SKM-1 treated with dmso at 0.1 percent for 144 hours (cell line): ENCODE results near the gene CFAP46.
"Not testable (repeated sequence)": the region's sequence is repeated elsewhere in the genome, so short reads cannot be mapped to it uniquely, and the experiment has no call there.

Experiments used
- DNase-seq: peaks from one replicate; lab custom pipeline; 2025; ENCODE audit not compliant: unreplicated experiment; lab: John Stamatoyannopoulos, UW

CFAP46 gene

DNA sequence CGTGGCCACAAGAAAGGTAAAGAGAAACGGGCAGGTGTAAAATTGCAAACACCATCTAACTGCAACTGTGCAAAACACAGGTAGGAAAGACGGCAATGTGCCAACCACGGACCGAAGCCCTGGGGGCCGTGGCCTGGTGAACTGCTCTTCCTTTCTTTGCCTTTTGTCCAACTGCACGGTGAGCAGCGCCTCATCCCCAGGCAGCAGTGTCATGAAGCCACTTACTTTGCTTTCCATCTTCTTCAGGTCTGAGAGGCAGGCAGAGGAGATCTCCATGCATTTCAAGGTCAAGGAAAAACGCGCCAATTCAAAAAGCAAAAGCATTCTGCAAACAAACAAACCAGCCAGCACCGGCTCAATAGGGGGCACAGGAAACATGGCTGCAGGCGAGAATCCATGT, 12.9 kb downstream of the CFAP46 start:
- no peak for DNase-seq

DNA sequence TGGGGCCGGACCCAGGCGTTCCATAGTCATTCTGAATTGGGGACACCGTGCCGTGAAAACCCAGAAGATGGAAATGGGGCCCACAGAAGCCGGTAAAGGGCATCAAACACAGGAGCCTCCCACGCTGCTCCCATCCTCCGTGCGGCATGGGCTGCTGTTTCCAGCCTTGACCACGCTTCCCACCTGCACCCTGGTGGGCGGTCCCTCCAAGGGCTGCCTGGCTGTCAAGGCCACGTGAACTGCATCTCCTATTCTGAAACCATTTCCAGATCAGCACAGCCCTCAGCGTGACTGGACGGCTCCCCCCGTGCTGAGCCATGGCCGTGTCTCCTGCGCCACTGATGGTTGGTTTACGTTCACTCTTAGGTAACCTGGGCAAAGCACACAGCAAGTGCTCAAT, 14.1 kb downstream of the CFAP46 start:
- no peak for DNase-seq

DNA sequence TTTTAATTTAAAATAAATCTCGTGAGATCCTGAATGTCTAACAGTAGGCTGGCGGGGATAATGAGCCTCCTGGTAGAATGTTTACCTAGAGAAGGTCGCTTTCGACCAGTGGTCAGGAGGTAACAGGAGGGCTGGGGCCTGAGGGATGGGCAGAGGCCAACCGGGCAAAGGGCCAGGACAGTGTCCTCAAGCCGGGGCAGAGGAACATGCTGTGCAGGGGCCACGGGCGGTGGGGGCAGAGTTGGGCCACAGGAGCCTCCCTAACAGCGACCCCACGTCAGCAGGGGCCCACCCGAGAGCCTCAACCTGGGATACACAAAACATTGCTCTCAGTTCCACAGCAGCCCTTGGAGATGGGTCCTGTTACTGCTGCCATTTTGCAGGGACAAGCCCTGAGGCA, 14.5 kb downstream of the CFAP46 start:
- no peak for DNase-seq

DNA sequence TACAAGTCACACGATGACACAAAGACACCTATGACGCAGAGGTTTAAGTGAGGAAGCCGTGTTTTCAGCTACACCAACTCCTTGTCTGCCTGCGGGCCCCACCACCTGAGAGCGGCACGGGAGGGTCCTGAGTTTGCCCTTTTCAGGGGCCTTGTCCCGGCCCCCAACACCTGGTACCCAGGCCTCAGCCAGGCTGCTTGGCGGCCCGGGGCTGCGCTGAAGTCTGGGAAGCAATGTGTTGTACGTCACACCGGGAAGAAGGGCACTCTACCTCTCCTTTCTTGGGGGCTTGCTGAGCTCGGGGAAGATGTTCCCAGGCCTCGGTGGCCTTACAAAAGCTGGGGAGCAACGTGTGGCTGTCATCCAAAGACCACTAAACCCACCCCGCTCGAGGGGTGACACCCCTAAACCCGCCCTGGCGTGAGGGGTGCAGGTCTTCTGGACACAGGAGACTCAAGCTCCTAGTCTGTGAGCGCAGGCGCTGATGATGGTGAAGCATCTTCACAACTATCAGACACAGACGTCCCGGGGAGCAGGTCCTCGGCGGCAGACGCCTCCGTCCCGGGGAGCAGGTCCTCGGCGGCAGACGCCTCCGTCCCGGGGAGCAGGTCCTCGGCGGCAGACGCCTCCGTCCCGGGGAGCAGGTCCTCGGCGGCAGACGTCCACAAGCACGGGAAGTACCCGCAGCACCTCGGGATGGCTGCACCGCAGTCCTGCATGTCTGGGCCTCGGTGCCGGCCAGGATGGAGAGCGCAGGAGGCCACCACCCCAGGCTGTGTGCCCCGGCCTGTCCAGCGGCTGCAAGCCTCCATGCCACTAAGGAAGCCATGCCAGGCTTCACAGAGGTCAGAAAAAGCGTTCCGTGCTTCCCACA, 15.4 kb downstream of the CFAP46 start:
- DNase-seq: no peak

DNA sequence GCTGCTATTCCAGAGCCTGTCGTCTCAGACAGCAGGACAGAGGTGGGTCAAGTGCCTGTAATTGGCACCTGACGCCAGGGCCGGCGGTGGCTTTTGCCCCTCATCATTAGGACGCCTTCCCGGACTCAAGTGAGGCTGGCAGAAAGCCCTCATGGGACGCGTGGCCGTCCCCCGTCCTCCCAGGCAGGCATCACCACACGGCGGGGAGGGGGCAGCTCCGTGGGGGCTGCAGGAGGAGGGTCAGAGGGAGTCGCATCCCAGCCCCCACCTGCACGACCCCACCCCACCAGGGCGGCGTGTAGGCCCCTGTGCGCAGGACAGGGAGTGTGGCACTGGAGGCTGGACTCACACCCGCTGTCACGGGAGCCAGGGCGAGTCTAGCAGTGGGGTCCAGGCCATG, 16.3 kb downstream of the CFAP46 start:
- DNase-seq: no peak

DNA sequence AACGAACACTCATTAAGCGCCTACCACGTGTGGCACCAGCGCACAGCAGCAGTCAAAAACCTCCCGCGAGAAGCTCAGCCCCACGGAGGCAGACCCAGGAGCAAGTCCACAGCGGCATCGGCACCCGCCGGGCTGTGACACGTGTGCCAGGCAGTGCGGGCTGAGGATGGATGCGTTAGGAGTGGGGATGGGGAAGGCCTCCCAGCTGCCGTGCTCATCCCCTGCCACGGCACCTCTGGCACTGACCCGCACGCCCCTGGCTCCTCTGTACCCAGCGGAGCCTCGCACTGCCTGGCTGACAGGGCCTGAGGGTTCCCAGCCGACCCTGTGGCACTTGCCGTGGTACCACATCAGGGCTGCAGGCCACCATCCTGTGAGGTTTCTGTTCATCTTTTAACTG, 16.8 kb downstream of the CFAP46 start:
- no peak for DNase-seq

DNA sequence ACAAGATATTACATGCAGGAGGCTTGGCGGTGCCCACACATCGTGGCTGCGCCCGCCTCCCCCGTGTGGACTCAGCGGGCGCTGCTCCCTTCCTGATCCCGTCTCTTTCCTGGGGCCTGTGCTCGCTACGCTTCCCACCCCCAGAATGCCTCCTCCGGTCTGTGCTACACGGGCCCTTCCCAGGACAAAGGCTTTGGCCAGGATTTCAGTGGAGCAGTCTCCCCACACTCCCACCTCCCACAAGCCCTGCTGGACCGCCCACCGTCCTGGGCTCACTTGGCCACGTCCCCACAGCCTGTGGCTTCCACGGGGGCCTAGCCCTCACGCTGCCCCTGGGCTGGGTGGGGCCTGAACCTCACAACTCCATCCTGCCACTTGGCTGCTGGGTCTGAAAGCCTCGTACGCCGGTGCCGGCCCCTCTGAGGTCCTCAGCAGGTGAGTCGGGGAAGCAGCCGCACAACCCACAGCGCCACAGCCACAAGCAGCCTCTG, 17.3 kb downstream of the CFAP46 start:
- no peak for DNase-seq

DNA sequence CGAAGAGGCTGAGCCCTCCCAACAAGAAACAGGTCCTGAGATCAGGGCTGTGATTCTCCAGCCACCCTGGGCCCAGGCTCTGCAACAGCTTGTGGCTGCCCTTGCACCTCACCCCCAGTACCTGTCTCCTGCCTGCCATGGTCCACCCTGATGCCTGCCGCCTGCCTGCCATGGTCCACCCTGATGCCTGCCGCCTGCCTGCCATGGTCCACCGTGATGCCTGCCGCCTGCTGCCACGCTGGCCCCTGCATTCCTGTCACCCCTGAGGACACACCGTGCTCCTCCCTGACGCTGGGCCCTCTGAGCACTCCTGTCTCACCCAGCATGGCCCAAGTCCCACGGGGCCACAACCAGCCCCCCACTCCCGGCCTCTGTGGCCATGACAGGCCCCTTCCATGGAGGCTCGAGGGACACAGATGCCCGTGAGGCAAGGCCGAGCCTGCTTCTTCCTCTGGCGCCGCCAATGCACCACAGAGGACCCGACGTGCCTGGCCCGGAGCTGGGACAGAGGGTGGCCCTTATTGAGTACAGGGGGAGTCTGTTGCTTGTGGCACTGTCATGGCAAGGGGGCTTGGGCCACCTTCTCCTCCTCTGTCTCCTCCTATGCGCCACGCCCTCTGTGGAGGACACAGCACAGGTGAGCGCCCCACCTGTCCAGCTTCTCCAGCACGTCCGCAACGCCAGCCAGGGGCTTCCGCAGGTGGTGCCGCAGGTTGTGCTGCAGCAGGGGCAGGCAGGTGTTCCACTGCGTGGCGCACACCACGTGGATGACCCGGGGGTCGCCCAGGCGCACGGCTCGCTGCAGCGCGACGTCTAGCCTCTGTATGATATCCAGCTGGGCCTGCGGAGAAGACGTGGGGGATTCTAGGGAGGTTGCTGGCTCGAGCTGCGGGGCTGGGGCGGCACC, 18.1 kb downstream of the CFAP46 start:
- DNase-seq: no peak

DNA sequence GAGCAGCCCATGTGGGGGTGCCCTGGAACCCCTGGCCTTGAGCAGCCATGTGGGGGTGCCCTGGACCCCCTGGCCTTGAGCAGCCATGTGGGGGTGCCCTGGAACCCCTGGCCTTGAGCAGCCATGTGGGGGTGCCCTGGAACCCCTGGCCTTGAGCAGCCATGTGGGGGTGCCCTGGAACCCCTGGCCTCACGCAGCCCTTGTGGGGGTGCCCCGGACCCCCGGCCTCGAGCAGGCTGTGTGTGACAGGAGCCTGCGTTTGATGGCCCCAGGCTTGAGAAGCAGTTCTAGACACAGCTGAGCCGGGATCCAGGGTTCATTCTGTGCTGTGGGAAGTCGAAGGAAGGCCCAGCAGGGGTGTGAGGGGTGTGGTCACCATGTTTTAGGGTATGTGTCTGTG, 19.0 kb downstream of the CFAP46 start:
- DNase-seq: not testable (repeated sequence)

DNA sequence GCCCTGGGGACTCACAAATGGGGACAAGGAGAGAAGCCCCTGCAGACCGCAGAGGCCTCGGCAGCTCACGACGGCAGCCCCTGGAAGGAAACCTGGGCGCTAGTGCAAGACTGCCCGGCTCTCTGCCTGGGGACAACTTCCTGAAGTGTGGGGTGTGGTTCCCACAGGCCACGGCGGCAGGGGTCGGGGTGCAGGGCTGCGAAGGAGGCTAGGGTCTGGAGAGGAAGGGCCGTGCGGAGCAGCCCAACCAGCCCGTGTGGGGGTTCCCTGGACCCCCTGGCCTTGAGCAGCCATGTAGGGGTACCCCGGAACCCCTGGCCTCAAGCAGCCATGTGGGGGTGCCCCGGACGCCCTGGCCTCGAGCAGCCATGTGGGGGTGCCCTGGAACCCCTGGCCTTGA, 19.5 kb downstream of the CFAP46 start:
- DNase-seq: no peak

DNA sequence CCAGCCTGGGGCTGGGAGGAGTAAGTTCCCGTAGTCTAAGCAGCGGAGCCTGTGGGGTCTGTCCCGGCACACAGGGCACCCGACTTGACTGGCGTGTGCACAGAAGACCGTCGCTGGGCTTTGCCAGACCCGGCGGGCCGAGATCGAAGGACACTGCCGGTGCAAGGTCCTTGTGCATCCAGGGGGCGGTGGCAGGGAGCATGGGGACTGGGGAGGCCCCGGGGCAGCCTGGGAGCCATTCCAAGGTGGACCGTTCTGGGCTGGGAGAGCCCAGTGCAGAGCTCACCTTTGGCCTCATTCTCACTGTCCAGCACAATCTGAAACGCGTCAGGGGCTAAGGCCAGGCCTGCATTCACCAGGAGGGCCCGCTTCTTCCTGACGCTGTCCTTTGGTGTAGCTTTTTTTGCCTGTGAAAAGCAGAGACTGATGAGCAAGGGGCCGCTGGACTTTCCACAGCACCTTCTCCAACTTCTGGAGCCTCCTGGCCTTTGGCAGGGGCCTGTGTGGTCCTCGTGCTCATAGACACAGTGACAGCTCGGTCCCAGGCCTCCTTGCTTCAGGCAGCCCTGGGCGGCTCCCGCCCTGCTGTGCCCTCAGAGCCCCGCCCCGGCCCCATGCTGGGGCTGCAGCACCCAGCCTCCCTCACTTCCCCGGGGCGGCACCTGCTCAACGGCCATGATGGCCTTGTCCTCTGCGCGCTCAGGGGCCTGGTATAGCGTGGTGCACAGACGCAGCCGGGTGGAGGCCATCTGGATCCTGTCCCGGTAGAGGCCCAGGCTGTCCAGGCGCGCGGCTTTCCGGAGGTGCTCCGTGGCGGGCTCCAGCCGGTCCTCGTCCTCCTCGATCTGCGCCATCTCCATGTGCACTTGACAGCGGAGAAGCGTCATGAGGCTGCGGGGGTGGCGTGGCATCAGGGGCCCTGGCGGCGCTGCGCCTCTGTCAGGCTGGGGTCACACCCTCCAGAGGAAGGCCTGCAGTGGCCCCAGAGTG, 20.3 kb downstream of the CFAP46 start:
- DNase-seq: no peak

DNA sequence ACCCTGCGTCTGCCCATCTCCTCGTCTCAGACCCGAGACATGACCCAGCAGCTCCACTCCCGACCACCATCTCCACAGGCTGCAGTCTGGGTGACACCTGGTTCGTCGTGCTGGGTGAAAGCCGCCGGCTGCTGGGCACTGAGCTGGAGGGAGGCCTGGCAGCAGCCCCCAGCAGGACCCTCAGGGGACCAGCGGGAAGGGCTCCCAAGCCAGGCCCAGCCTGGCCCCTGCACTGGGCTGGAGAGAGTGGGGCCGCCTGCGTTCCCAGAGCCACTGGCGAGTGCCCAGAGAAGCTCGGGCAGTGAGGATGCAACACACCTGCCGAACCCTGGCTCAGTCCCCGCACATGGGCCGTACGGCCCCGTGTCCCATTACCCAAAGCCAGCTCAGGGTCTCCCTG, 21.3 kb downstream of the CFAP46 start:
- DNase-seq: no peak

DNA sequence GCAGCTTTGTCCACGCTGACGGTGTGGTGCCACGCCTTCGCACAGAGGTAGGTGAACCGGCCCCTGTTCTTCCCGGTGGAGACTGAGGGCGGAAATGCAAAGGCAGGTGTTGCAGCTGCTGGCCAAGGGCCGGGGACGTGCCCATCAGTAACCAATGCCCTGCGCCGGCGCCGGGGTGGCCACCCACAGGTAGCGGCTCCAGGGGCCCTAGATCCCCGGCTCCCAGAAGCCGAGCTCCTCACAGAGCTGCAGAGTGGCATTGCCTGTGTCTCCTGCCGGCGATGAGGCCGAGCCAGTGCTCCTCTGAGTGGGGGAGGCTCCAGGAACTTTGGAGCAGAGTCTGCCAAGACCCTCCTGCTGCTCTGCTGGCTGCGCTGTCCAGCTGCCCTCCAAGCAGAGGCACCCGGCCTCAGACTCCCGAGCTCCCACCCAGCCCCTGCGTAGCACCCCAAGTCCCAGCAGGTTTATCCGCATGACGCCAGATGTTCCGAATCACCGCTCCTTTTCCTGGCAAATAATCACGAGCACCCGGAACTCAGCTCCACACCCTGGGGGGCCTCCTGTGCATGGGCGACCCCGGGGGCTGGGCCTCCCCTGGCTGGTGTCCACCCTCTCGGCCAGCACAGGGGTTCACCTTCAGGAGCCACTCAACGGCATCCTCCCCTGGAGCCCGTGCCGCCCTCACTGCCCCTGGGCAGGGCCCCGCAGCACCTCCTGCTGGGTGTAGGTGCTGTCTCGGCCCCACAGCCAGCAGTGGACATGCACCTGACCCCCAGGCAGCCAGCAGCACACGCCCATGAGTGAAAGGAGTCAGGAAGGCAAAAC, 22.1 kb downstream of the CFAP46 start:
- no peak for DNase-seq

DNA sequence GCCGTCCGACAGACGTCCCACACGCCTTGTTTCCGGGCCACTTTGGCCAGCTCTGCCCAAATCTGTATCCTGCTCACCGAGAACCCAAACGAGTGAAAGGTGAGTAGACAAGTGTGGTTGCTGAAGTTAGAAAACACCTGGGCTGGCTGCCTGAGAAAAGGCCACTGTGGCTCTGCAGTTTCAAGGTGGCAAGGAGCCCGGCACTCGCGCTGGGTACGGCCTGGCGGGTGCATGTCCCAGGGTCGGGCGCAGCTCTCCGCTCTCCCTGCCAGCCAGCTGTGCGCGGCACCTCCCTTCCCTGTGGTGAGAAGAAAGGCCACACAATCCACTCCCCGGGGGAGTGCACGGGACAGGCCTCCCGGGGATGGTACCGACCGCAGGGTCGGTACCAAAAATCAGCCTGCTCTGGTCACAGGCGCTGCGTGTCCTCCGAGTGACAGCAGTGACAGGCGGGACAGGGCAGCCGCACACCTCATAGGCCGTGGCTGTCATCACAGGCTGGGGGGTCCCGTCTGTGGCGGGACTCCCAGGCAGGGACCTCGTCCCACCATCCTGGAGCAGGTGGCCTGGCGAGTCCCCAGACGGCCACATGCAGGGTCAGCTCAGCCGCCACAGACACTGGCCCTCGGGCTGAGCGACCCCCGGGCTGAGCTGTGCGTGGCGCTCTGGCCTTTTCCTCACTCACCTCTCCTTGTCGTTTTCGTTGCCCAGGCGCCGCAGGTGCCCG, 22.8 kb downstream of the CFAP46 start:
- DNase-seq: no peak

DNA sequence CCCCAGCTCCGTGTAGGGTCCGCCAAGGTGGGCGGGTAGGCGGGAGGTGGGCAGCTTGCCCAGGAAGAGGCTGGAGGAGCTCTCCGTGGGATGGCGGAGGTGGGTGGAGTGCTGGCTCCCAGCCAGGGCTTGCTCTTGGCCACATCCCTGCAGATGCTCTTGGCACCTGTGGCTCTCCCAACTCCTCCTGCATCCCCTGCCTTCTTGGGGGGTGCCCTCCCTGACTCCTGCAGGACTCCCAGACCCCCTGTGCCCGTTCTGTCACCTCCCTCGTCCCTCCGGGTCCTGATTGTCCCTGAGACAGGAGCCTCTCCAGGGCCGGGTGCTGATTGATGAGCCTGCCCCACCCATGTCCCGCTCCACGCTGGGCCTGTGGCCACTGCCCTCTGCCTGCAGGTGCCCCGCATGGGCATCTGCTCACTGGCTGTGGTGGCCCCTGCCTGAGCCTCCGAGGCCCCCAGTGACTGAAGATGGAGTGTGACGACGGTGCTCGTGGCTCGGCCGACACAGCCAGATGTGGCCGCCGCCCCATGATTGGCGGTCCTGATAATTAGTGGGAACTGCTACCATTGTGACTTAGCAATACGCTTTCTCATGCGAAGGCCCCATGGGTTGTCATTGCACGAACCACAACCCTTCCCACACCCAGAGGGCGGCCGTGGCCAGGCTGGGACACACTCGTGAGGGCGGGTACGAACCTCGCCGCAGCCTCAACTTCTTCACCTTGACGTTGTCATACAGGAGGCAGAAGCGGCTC, 23.6 kb downstream of the CFAP46 start:
- DNase-seq: no peak

DNA sequence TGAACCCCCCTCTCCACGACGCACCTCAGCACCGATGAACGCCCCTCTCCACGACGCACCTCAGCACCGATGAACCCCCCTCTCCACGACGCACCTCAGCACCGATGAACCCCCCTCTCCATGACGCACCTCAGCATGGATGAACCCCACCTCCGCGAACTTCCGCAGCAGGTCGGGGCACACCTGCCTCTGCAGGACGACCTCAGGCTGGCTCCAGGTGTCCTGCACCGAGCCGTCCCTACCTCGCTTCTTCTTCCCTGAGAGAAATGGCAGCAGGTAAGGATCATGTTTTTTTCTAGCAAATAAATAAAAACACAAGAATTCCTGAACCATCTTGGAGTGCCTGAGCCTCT, 24.1 kb downstream of the CFAP46 start:
- no peak for DNase-seq

DNA sequence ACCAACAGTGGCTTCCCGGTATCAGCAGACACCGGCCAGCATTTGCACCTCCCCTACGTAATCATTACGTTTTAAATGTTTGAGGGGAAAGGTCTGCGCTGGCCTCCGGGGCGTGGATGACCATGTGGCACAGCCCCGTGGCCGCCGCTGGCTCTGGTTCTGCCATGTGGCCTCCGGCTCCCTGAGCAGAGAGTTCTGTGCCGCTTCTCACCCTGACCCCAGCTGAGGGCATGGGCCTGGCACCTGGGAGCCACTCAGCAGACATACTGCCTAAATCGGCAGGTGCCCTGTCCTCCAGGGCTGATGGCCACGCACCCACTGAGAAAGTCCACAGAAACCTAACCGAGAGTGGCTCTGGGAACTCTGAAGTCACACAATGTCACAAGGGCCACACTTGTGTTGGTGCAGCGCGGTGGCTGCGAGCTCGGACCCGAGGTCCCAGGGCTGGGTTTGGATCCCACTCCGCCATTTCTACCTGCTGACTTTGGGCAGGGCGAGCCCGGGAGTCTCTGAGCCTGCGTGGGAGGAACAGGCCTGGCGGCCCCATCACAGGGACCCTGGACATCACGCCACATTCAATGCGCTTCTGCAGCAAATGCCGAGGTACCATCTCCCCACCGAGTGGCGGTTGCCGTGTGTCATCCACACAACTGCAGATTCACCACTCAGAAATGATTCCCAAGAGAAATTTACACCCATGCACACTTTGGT, 25.3 kb downstream of the CFAP46 start:
- no peak for DNase-seq

DNA sequence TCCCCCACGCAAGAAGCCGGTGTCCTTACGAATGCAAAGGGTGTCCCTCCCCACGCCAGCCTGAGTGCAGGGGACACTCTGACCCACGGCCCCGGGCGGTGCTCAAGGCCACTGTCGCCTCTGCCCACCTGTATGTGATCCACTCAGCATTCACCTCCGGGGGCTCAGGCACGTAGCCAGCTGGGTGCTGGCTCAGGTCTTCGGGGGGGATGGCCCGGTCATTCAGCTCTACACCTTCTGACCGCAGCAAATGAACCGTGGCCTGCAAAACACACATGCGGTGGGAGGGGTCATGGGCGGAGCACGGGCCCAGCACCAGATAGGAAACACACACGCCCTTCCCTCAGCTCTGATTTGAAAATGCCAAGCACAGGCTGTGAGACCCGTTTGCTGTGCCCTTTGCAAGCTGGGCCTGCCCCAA, 25.9 kb downstream of the CFAP46 start:
- DNase-seq: no peak
